GM12891 (cell line): ENCODE results near the gene ANKRD7.

Source experiments
- POLR2A ChIP-seq: IDR thresholded peaks from 2 replicates; pipeline ENCODE4 v1.6.1; 2011; ENCODE audit warnings: low read depth, low read length, control low read depth
- POLR2AphosphoS5 ChIP-seq: IDR thresholded peaks from 2 replicates; pipeline ENCODE4 v1.6.1; 2011; ENCODE audit warnings: low read depth, low read length, control low read depth

DNA sequence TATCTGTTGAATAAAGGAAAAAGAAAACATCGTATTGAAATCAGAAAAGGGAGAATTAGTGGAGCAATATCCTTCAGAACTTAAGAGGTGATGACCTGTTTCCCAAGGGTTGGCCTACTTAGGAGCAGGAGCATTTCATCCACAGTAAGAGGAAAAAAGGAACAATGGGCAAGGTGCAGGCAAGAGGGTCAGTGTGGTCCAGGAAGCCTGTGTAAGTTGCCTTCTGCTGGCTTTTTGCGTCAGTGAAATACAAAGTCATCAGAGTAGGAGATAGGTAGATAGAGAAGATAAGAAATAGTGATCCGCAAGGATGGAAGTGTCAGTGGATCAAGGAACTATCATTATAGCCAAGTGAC is 5.4 kb upstream of the ANKRD7 start:
- TF ChIP-seq POLR2A (no peak), POLR2AphosphoS5 (no peak)
